PC-9 (cell line): ENCODE data around the gene PATJ. TPM values are rescaled to one million over a fixed set of nuclear protein-coding genes. Genes with fewer than 3 reads are reported as not detected.

Experiments
- BruUV-seq: library from RNA; stranded (reverse); fragments of 400-500 nt; replicated peaks from 2 replicates; lab custom pipeline; 2021; lab: Mats Ljungman, UMichigan
- CTCF ChIA-PET: fragments of 300-600 bp; sonication (Branson Sonifier 250); formaldehyde crosslinking; loops from one replicate; lab custom pipeline; 2022; ENCODE audit warnings: antibody characterized with exemption; lab: Charles Lee
- POLR2A ChIA-PET: fragments of 300-600 bp; sonication (Branson Sonifier 250); formaldehyde crosslinking; loops from one replicate; lab custom pipeline; 2022; ENCODE audit warnings: antibody characterized with exemption; ENCODE audit not compliant: unreplicated experiment; lab: Charles Lee
- DNase-seq, 2 experiments: peaks; one replicate each; pipeline versions ENCODE4 v3.0.0 to v3.0.0-alpha.2; 2015 to 2022; ENCODE audit warnings: mixed read lengths in 1 of 2
- H2AFZ ChIP-seq: fragments of 200-600 bp; sonication (generic); 2 replicates; pipeline ENCODE4 v1.8.1; 2017; ENCODE audit warnings: antibody characterized with exemption
- H3F3A ChIP-seq: fragments of 200-600 bp; sonication (generic); 2 replicates; pipeline ENCODE4 v1.8.1; 2017; ENCODE audit warnings: antibody characterized with exemption, mild to moderate bottlenecking, low read depth; ENCODE audit not compliant: insufficient read depth
- H3K27ac ChIP-seq: fragments of 200-600 bp; sonication (generic); 2 replicates; pipeline ENCODE4 v1.6.1; 2016; ENCODE audit warnings: mixed run types
- H3K27me3 ChIP-seq: fragments of 200-600 bp; sonication (generic); 2 replicates; pipeline ENCODE4 v1.6.1; 2016; ENCODE audit warnings: low read depth, mixed run types; ENCODE audit not compliant: insufficient read depth
- H3K36me3 ChIP-seq: fragments of 200-600 bp; sonication (generic); 2 replicates; pipeline ENCODE4 v1.6.1; 2016; ENCODE audit warnings: low read depth, mixed run types
- H3K4me1 ChIP-seq: fragments of 200-600 bp; sonication (generic); replicated peaks from 2 replicates; pipeline ENCODE4 v1.6.1; 2016; ENCODE audit warnings: mixed run types; ENCODE audit not compliant: insufficient read depth
- H3K4me2 ChIP-seq: fragments of 200-600 bp; sonication (generic); 2 replicates; pipeline ENCODE4 v1.6.1; 2017; ENCODE audit warnings: mixed run types
- H3K4me3 ChIP-seq: fragments of 200-600 bp; sonication (generic); 2 replicates; pipeline ENCODE4 v1.6.1; 2016; ENCODE audit warnings: mixed run types
- H3K79me2 ChIP-seq: fragments of 200-600 bp; sonication (generic); 2 replicates; pipeline ENCODE4 v1.6.1; 2017; ENCODE audit warnings: low read depth, mixed run types
- H3K9me2 ChIP-seq: fragments of 200-600 bp; sonication (generic); 2 replicates; pipeline ENCODE4 v1.8.1; 2017; ENCODE audit warnings: mild to moderate bottlenecking; ENCODE audit not compliant: insufficient read depth
- H3K9me3 ChIP-seq: fragments of 200-600 bp; sonication (generic); 2 replicates; pipeline ENCODE4 v1.8.1; 2016; ENCODE audit warnings: low read depth; ENCODE audit not compliant: insufficient read depth
- H4K20me1 ChIP-seq: fragments of 200-600 bp; sonication (generic); 2 replicates; pipeline ENCODE4 v1.8.1; 2017; ENCODE audit not compliant: insufficient read depth
- CTCF ChIP-seq: fragments of 200-600 bp; sonication (generic); conservative IDR thresholded peaks from 2 replicates; pipeline ENCODE4 v1.6.1; 2017; ENCODE audit warnings: mixed run types, antibody characterized with exemption, mild to moderate bottlenecking, moderate library complexity
- EZH2 ChIP-seq: fragments of 200-600 bp; sonication (generic); IDR thresholded peaks from 2 replicates; pipeline ENCODE4 v1.8.0; 2017; ENCODE audit warnings: antibody characterized with exemption, low read depth
- intact Hi-C: fragments of 100-400 bp; cut with micrococcal nuclease; formaldehyde crosslinking; loops from one replicate; pipeline ENCODE4 v1.10.0; 2022; ENCODE audit not compliant: unreplicated experiment
- total RNA-seq: library from RNA; stranded (reverse); gene quantifications from 2 replicates; pipeline ENCODE4 v1.2.3, GENCODE V29; 2021

Gene PATJ
- total RNA-seq, 1 experiment from 2014 or later = 91.0 TPM

- BruUV-seq = no TSS peak
- CTCF ChIA-PET = no interaction called here
Observed at GRCh38 chr1:62221171-62221570, 478.9 kb downstream of the PATJ start.

GRCh38 chr1:62222321-62222720 lies 480.0 kb downstream of the PATJ start:
- Histone ChIP-seq H3K4me3 (no peak overlapping the region), H3K36me3 (no peaks in the 10 kb centered on the region), H3K4me2 (no peak overlapping the region), H3F3A (no peaks in the 10 kb centered on the region; the same call in 1 of the 2 replicates), H3K4me1 (no peaks in the 10 kb centered on the region), H3K79me2 (no peaks in the 10 kb centered on the region), H3K9me3 (no peaks in the 10 kb centered on the region), H3K27ac (no peak overlapping the region), H3K27me3 (no peaks in the 10 kb centered on the region), H2AFZ (no peak overlapping the region), H3K9me2 (no peaks in the 10 kb centered on the region), H4K20me1 (no peaks in the 10 kb centered on the region)
- intact Hi-C loops = no loop called here
- TF ChIP-seq CTCF = no peak
- TF ChIP-seq EZH2 = no peak
- BruUV-seq = no TSS peak
- CTCF ChIA-PET = interaction anchor here (0.7 kb wide), 1 partner anchor 91 kb away, joined by 4 read pairs; no protein-coding TSS in a partner anchor
- POLR2A ChIA-PET = no interaction called here
- DNase-seq = no peak

More at GRCh38 chr1:62221171-62221570, 478.9 kb downstream of the PATJ start:
- DNase-seq = no peak
- TF ChIP-seq CTCF (no peak), EZH2 (no peak)
- Histone ChIP-seq H3K9me3 (no peaks in the 10 kb centered on the region), H3K27ac (no peak overlapping the region), H3F3A (no peaks in the 10 kb centered on the region; the same call in 1 of the 2 replicates), H3K79me2 (no peaks in the 10 kb centered on the region), H3K4me1 (no peaks in the 10 kb centered on the region), H3K4me2 (no peak overlapping the region), H3K9me2 (no peaks in the 10 kb centered on the region), H3K36me3 (no peaks in the 10 kb centered on the region), H4K20me1 (no peaks in the 10 kb centered on the region), H3K4me3 (no peak overlapping the region), H3K27me3 (no peaks in the 10 kb centered on the region), H2AFZ (no peak overlapping the region)
- intact Hi-C loops = no loop called here
- POLR2A ChIA-PET = no interaction called here

DNA sequence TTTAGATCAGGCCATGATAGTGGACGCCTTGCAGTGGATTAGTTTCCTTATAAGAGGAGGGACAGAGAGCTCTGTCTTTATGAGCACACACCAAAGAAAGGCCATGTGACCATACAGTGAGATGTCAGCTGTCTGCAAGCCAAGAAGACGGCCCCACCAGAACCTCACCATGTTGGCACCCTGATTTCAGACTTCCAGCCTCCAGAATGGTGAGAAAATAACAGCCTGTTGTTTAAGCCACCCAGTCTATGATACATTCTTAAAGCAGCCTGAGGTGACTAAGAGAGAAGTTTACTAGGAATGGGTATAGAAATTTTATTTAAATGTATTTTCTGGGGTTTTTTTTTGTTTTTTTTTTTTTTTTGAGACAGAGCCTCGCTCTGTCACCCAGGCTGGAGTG lies 481.9 kb downstream of the PATJ start:
- H4K20me1 ChIP-seq = no peaks in the 10 kb centered on the region
- no peaks in the 10 kb centered on the region for H3K9me2 ChIP-seq
- no peak overlapping the region for H3K27ac ChIP-seq
- ChIA-PET CTCF (interaction anchor here (0.7 kb wide), 1 partner anchor 150 kb away, joined by 3 read pairs; no protein-coding TSS in a partner anchor), POLR2A (no interaction called here)
- no peak overlapping the region for H3K4me2 ChIP-seq
- no peaks in the 10 kb centered on the region for H3K36me3 ChIP-seq
- BruUV-seq = no TSS peak
- no peak for TF ChIP-seq EZH2
- no peak for TF ChIP-seq CTCF
- H3K4me3 ChIP-seq = no peak overlapping the region
- H3F3A ChIP-seq = peaks cover 8% of the 10 kb centered on the region; the same call in 1 of the 2 replicates
- no peak for DNase-seq
- H3K4me1 ChIP-seq = peaks cover 11% of the 10 kb centered on the region
- H3K27me3 ChIP-seq = no peaks in the 10 kb centered on the region
- intact Hi-C loops = no loop called here
- H2AFZ ChIP-seq = no peak overlapping the region
- H3K9me3 ChIP-seq = no peaks in the 10 kb centered on the region
- H3K79me2 ChIP-seq = no peaks in the 10 kb centered on the region
